GM23338 (cell line): ENCODE data around the gene STX17. TPM values are rescaled to one million over a fixed set of nuclear protein-coding genes. Genes with fewer than 3 reads are reported as not detected.

Experiments used
- ATAC-seq: fragments of 200-7000 bp; cut with Tn5 transposase; 3 replicates; pipeline ENCODE4 v1.9.1; 2020
- DNase-seq: peaks from one replicate; pipeline ENCODE4 v3.0.0-alpha.2; 2015; ENCODE audit warnings: low spot score
- H2AFZ ChIP-seq: fragments of 200-600 bp; sonication (generic); 2 replicates; pipeline ENCODE4 v1.8.0; 2016; ENCODE audit warnings: antibody characterized with exemption, mild to moderate bottlenecking, moderate library complexity
- H3F3A ChIP-seq: fragments of 200-600 bp; sonication (generic); replicated peaks from 2 replicates; pipeline ENCODE4 v1.8.0; 2017; ENCODE audit warnings: antibody characterized with exemption, mixed run types, low read depth
- H3K27ac ChIP-seq: fragments of 200-600 bp; sonication (generic); 2 replicates; pipeline ENCODE4 v1.6.1; 2016; ENCODE audit warnings: low read depth
- H3K27me3 ChIP-seq: fragments of 200-600 bp; sonication (generic); 2 replicates; pipeline ENCODE4 v1.8.0; 2016; ENCODE audit warnings: mild to moderate bottlenecking, mixed run types, moderate library complexity; ENCODE audit not compliant: insufficient read depth
- H3K36me3 ChIP-seq: fragments of 200-600 bp; sonication (generic); 2 replicates; pipeline ENCODE4 v1.8.0; 2016; ENCODE audit warnings: mild to moderate bottlenecking; ENCODE audit not compliant: insufficient read depth
- H3K4me1 ChIP-seq: fragments of 200-600 bp; sonication (generic); 2 replicates; pipeline ENCODE4 v1.8.0; 2016; ENCODE audit warnings: mild to moderate bottlenecking, moderate library complexity; ENCODE audit not compliant: insufficient read depth
- H3K4me2 ChIP-seq: fragments of 200-600 bp; sonication (generic); 2 replicates; pipeline ENCODE4 v1.7.1; 2017; ENCODE audit warnings: mixed run types
- H3K4me3 ChIP-seq: fragments of 200-600 bp; sonication (generic); 2 replicates; pipeline ENCODE4 v1.6.1; 2016; ENCODE audit warnings: mixed run types
- H3K79me2 ChIP-seq: fragments of 200-600 bp; sonication (generic); replicated peaks from 2 replicates; pipeline ENCODE4 v1.8.0; 2017; ENCODE audit warnings: mild to moderate bottlenecking; ENCODE audit not compliant: insufficient read depth
- H3K9me2 ChIP-seq: fragments of 200-600 bp; sonication (generic); 2 replicates; pipeline ENCODE4 v1.8.0; 2017; ENCODE audit not compliant: insufficient read depth
- H4K20me1 ChIP-seq: fragments of 200-600 bp; sonication (generic); replicated peaks from 2 replicates; pipeline ENCODE4 v1.8.0; 2017; ENCODE audit warnings: mild to moderate bottlenecking; ENCODE audit not compliant: insufficient read depth
- H3K27ac Mint-ChIP-seq: 2 replicates; pipeline ENCODE4 v1.8.0; 2020; ENCODE audit warnings: inconsistent platforms, mild to moderate bottlenecking, moderate library complexity, mixed read lengths
- H3K27me3 Mint-ChIP-seq: 3 replicates; pipeline ENCODE4 v1.8.0; 2022; ENCODE audit warnings: low read depth, mild to moderate bottlenecking, moderate library complexity, mixed read lengths, inconsistent platforms; ENCODE audit not compliant: insufficient read depth, poor library complexity
- H3K36me3 Mint-ChIP-seq: 3 replicates; pipeline ENCODE4 v1.8.0; 2021; ENCODE audit warnings: low read depth, mild to moderate bottlenecking, inconsistent platforms, moderate library complexity, mixed read lengths
- H3K4me1 Mint-ChIP-seq: 3 replicates; pipeline ENCODE4 v1.8.0; 2020; ENCODE audit warnings: mild to moderate bottlenecking, inconsistent platforms, mixed read lengths
- H3K4me3 Mint-ChIP-seq: 3 replicates; pipeline ENCODE4 v1.8.0; 2021; ENCODE audit warnings: moderate library complexity, mild to moderate bottlenecking, inconsistent platforms, mixed read lengths
- H3K9me3 Mint-ChIP-seq: 3 replicates; pipeline ENCODE4 v1.8.0; 2020; ENCODE audit warnings: moderate library complexity, mild to moderate bottlenecking, inconsistent platforms, mixed read lengths
- CREB1 ChIP-seq: fragments of 250-450 bp; sonication (Bioruptor Pico); IDR thresholded peaks from 2 replicates; pipeline ENCODE4 v1.5.0; 2020; ENCODE audit warnings: low read depth, mild to moderate bottlenecking, moderate library complexity
- CTCF ChIP-seq, 2 experiments: fragments of 200-600 bp in 1 of 2; sonication (generic) in 1 of 2; conservative IDR thresholded peaks; 2 replicates each; pipeline versions ENCODE4 v1.5.1 to v1.6.1; 2016 to 2017; ENCODE audit warnings: antibody characterized with exemption in 2 of 2, low read depth in 2 of 2, mild to moderate bottlenecking in 2 of 2, moderate library complexity in 1 of 2
- EZH2 ChIP-seq: fragments of 200-600 bp; sonication (generic); IDR thresholded peaks from one replicate; pipeline ENCODE4 v1.8.0; 2017; ENCODE audit warnings: antibody characterized with exemption, mild to moderate bottlenecking, low read depth; ENCODE audit not compliant: unreplicated experiment
- EZH2phosphoT487 ChIP-seq: fragments of 200-600 bp; sonication (generic); IDR thresholded peaks from one replicate; pipeline ENCODE4 v1.8.1; 2018; ENCODE audit warnings: antibody characterized with exemption; ENCODE audit not compliant: unreplicated experiment
- JUNB ChIP-seq: IDR thresholded peaks from one replicate; pipeline ENCODE4 v1.6.1; 2016; ENCODE audit warnings: antibody characterized with exemption; ENCODE audit not compliant: unreplicated experiment
- NANOG ChIP-seq: IDR thresholded peaks from 2 replicates; pipeline ENCODE4 v1.6.1; 2016; ENCODE audit warnings: antibody characterized with exemption, borderline replicate concordance
- POLR2AphosphoS5 ChIP-seq: IDR thresholded peaks from 2 replicates; pipeline ENCODE4 v1.6.1; 2016; ENCODE audit warnings: antibody characterized with exemption, low read depth
- STAT1 ChIP-seq: IDR thresholded peaks from one replicate; pipeline ENCODE4 v1.6.1; 2016; ENCODE audit warnings: antibody characterized with exemption; ENCODE audit not compliant: unreplicated experiment
- ZNF114 ChIP-seq: fragments of 250-450 bp; sonication (Bioruptor Pico); IDR thresholded peaks from 2 replicates; pipeline ENCODE4 v1.5.0; 2020; ENCODE audit warnings: mild to moderate bottlenecking, moderate library complexity
- ZNF331 ChIP-seq: fragments of 250-450 bp; sonication (Bioruptor Pico); IDR thresholded peaks from 2 replicates; pipeline ENCODE4 v1.5.0; 2020; ENCODE audit warnings: low read depth, mild to moderate bottlenecking, moderate library complexity
- ZNF462 ChIP-seq: fragments of 250-450 bp; sonication (Bioruptor Pico); IDR thresholded peaks from 2 replicates; pipeline ENCODE4 v1.5.0; 2020; ENCODE audit warnings: mild to moderate bottlenecking, moderate library complexity
- polyA plus RNA-seq: library from polyadenylated mRNA; unstranded; fragments of >200 nt; fragmentation: Nextera tagmentation; extraction: Ambion mirVana; gene quantifications from 2 replicates; pipeline ENCODE4 v1.2.1, GENCODE V29; 2016
- total RNA-seq: library from RNA; depleted of rRNA; stranded (reverse); fragments of >200 nt; shearing (Covaris generic); gene quantifications from 2 replicates; pipeline ENCODE4 v1.2.3, GENCODE V29; 2014
- TF ChIP-seq, protein P1 (sequence below): IDR thresholded peaks from one replicate; pipeline ENCODE4 v1.6.1; 2018; ENCODE audit warnings: antibody characterized with exemption; ENCODE audit not compliant: unreplicated experiment
- TF ChIP-seq, protein P2 (sequence below): IDR thresholded peaks from 2 replicates; pipeline ENCODE4 v1.6.1; 2016; ENCODE audit warnings: antibody characterized with exemption

Gene STX17
- total and polyA plus RNA-seq, 2 experiments from 2014 or later = 12.9 to 24.2 TPM

DNA sequence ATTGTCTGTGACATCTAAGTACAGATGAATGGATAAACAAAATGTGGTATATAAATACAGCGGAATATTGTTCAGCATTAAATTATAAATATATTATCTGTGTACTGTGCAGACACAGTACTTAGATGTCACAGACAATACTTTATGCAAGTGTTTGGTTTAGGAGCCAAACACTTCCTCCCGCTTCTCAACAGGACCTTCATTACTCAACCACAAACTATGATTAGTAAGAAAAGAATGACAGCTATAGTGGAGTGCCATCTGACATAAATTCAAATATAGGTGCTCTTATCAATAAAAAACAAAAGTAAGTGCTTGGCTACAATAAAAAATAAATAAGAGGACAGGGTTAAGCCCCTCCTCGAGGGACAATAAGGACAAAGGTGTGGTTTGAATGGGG, 38.9 kb upstream of the STX17 start:
- Histone ChIP-seq H3K27me3 (no peaks in the 10 kb centered on the region), H3K4me2 (no peak overlapping the region), H3K36me3 (no peaks in the 10 kb centered on the region), H3K9me2 (0 out of 2 replicates have a peak, but pooled peaks cover 3% of the 10 kb centered on the region), H4K20me1 (no peaks in the 10 kb centered on the region), H3K4me3 (no peak overlapping the region), H3K4me1 (no peaks in the 10 kb centered on the region), H3K27ac (no peak overlapping the region), H2AFZ (no peak overlapping the region), H3K79me2 (no peaks in the 10 kb centered on the region), H3F3A (no peaks in the 10 kb centered on the region)
- no peak for TF ChIP-seq JUNB
- TF ChIP-seq, protein P1, sequence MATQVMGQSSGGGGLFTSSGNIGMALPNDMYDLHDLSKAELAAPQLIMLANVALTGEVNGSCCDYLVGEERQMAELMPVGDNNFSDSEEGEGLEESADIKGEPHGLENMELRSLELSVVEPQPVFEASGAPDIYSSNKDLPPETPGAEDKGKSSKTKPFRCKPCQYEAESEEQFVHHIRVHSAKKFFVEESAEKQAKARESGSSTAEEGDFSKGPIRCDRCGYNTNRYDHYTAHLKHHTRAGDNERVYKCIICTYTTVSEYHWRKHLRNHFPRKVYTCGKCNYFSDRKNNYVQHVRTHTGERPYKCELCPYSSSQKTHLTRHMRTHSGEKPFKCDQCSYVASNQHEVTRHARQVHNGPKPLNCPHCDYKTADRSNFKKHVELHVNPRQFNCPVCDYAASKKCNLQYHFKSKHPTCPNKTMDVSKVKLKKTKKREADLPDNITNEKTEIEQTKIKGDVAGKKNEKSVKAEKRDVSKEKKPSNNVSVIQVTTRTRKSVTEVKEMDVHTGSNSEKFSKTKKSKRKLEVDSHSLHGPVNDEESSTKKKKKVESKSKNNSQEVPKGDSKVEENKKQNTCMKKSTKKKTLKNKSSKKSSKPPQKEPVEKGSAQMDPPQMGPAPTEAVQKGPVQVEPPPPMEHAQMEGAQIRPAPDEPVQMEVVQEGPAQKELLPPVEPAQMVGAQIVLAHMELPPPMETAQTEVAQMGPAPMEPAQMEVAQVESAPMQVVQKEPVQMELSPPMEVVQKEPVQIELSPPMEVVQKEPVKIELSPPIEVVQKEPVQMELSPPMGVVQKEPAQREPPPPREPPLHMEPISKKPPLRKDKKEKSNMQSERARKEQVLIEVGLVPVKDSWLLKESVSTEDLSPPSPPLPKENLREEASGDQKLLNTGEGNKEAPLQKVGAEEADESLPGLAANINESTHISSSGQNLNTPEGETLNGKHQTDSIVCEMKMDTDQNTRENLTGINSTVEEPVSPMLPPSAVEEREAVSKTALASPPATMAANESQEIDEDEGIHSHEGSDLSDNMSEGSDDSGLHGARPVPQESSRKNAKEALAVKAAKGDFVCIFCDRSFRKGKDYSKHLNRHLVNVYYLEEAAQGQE = no peak
- TF ChIP-seq ZNF462 (CRISPR knock-in tag) = no peak
- no peak for TF ChIP-seq ZNF114 (CRISPR knock-in tag)
- no peak for TF ChIP-seq STAT1
- no peak for TF ChIP-seq POLR2AphosphoS5
- no peak for TF ChIP-seq EZH2
- TF ChIP-seq EZH2phosphoT487 = no peak
- no peak for TF ChIP-seq CREB1 (CRISPR knock-in tag)
- TF ChIP-seq CTCF (conservative IDR thresholded peaks at IDR 0.05; ENCODE audit: low read depth in 2 of 2) = no peak
- TF ChIP-seq, protein P2, sequence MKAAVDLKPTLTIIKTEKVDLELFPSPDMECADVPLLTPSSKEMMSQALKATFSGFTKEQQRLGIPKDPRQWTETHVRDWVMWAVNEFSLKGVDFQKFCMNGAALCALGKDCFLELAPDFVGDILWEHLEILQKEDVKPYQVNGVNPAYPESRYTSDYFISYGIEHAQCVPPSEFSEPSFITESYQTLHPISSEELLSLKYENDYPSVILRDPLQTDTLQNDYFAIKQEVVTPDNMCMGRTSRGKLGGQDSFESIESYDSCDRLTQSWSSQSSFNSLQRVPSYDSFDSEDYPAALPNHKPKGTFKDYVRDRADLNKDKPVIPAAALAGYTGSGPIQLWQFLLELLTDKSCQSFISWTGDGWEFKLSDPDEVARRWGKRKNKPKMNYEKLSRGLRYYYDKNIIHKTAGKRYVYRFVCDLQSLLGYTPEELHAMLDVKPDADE = no peak
- TF ChIP-seq ZNF331 = no peak
- TF ChIP-seq NANOG = no peak
- H3K27ac Mint-ChIP-seq = no peak overlapping the region
- DNase-seq (no peak), ATAC-seq (no peak)
- H3K9me3 Mint-ChIP-seq = no peaks in the 10 kb centered on the region
- H3K4me1 Mint-ChIP-seq = peaks cover 13% of the 10 kb centered on the region
- no peaks in the 10 kb centered on the region for H3K36me3 Mint-ChIP-seq
- H3K27me3 Mint-ChIP-seq = peaks cover 4% of the 10 kb centered on the region
- H3K4me3 Mint-ChIP-seq = no peak overlapping the region
